Dendritic cell treated with granulocyte-macrophage colony-stimulating factor and Interleukin-4, amounts not matched to agents 40 ng/mL and 50 ng/mL, for 4 days (primary cell): ENCODE data around the gene RTEL1.
A peak's percentile ranks its signal among the peaks of the same experiment; 100 is the strongest.

Source experiments
- H3K27ac Mint-ChIP-seq: one replicate; pipeline ENCODE4 v1.8.0; 2022; ENCODE audit warnings: mild to moderate bottlenecking, mixed read lengths
- H3K27me3 Mint-ChIP-seq: one replicate; pipeline ENCODE4 v1.8.0; 2022; ENCODE audit warnings: mild to moderate bottlenecking, mixed read lengths
- H3K36me3 Mint-ChIP-seq: one replicate; pipeline ENCODE4 v1.8.0; 2022; ENCODE audit warnings: low read depth, mixed read lengths
- H3K4me1 Mint-ChIP-seq: one replicate; pipeline ENCODE4 v1.8.0; 2022; ENCODE audit warnings: low read depth, mixed read lengths
- H3K4me3 Mint-ChIP-seq: one replicate; pipeline ENCODE4 v1.8.0; 2022; ENCODE audit warnings: mild to moderate bottlenecking, moderate library complexity, mixed read lengths
- H3K9me3 Mint-ChIP-seq: one replicate; pipeline ENCODE4 v1.8.0; 2022; ENCODE audit warnings: mixed read lengths
- intact Hi-C: fragments of 100-400 bp; cut with micrococcal nuclease; formaldehyde crosslinking; loops from one replicate; pipeline ENCODE4 v1.15.0; 2022

Gene RTEL1

DNA sequence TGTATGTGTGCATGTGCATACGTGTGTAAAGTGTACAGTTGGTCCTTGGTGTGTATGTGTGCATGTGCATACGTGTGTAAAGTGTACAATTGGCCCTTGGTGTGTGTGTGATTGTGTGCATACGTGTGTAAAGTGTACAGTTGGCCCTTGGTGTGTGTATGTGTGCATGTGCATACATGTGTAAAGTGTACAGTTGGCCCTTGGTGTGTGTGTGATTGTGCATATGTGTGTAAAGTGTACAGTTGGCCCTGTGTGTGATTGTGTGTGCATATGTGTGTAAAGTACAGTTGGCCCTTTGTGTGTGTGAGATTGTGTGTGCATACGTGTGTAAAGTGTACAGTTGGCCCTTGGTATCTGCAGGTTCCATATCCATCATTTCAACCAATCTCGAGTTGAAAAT is 73.3 kb downstream of the RTEL1 start:
- no peaks in the 10 kb centered on the region for H3K9me3 Mint-ChIP-seq
- H3K36me3 Mint-ChIP-seq, result peaks cover 8% of the 10 kb centered on the region
- peaks cover 16% of the 10 kb centered on the region for H3K27me3 Mint-ChIP-seq
- H3K27ac Mint-ChIP-seq, result no peak overlapping the region
- intact Hi-C loops, result no loop called here
- peaks cover 25% of the 10 kb centered on the region for H3K4me1 Mint-ChIP-seq
- no peak overlapping the region for H3K4me3 Mint-ChIP-seq

DNA sequence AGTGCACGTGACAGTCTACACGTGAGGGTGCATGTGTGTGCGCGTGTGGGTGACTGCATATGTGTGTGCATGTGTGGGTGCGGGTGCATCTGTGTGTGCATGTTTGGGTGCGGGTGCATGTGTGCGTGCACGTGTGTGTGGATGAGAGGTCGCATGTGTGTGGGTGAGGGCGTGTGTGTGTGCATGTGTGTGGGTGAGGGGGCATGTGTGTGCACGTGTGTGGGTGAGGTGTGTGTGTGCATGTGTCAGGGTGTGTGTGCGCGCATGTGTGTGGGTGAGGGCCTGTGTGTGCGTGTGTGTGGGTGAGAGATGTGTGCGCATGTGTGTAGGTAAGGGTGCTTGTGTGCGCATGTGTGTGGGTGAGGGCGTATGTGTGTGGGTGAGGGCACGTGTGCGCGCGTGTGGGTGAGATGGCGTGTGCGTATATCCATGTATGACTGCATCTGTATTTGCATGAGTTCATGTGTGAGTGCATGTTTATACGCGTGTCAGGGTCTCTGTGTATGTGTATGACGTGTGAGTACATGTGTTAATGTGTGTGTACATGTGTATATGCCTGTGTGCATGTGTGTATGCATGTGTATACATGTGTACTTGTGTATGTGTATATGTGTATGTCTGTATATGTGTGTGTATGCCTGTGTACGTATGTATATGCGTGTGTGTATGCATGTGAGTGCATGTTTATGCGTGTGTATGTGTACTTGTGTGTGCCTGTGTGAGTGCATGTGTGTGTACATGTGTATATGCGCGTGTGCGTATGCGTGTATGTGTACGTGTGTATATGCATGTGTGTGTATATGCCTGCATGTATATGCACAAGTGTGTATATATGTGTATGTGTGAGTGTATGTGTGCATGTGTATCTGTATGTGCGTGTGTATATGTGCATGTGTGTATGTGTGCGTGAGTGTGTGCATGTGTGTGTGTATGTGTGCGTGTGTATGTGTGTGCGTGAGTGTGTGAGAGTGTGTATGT is 74.3 kb downstream of the RTEL1 start:
- Mint-ChIP-seq H3K36me3 (no peaks in the 10 kb centered on the region), H3K27ac (no peak overlapping the region), H3K4me3 (no peak overlapping the region), H3K27me3 (peaks cover 25% of the 10 kb centered on the region), H3K4me1 (peaks cover 35% of the 10 kb centered on the region), H3K9me3 (no peaks in the 10 kb centered on the region)
- intact Hi-C loops, result no loop called here

DNA sequence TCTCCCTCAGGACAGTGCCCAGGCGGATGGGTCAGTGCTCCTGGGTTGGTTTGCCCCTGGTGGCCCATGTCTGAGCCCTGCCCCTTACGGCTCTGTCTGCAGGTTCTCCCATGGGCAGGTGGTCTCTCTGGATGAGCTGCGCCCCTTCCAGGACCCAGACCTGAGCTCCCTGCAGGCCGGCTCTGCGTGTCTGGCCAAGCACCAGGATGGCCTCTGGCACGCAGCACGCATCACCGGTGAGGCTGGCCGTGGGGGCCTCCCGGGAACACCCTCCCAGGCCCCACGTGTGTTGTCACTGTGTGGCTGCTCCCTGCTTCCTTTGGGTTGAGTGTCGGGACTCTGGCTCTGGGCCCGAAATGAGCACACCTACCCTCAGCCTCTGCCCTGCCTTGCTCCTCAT is 75.0 kb downstream of the RTEL1 start:
- intact Hi-C loops, result no loop called here
- H3K27ac Mint-ChIP-seq, result no peak overlapping the region
- no peaks in the 10 kb centered on the region for H3K36me3 Mint-ChIP-seq
- no peaks in the 10 kb centered on the region for H3K9me3 Mint-ChIP-seq
- no peak overlapping the region for H3K4me3 Mint-ChIP-seq
- H3K4me1 Mint-ChIP-seq, result peaks cover 38% of the 10 kb centered on the region
- H3K27me3 Mint-ChIP-seq, result peaks cover 28% of the 10 kb centered on the region

GRCh38 chr20:63733579-63734081 is 75.5 kb downstream of the RTEL1 start:
- Mint-ChIP-seq H3K9me3 (no peaks in the 10 kb centered on the region), H3K36me3 (no peaks in the 10 kb centered on the region), H3K4me3 (no peak overlapping the region), H3K27ac (no peak overlapping the region), H3K4me1 (peaks cover 38% of the 10 kb centered on the region), H3K27me3 (peaks cover 33% of the 10 kb centered on the region)
- intact Hi-C loops, result no loop called here

DNA sequence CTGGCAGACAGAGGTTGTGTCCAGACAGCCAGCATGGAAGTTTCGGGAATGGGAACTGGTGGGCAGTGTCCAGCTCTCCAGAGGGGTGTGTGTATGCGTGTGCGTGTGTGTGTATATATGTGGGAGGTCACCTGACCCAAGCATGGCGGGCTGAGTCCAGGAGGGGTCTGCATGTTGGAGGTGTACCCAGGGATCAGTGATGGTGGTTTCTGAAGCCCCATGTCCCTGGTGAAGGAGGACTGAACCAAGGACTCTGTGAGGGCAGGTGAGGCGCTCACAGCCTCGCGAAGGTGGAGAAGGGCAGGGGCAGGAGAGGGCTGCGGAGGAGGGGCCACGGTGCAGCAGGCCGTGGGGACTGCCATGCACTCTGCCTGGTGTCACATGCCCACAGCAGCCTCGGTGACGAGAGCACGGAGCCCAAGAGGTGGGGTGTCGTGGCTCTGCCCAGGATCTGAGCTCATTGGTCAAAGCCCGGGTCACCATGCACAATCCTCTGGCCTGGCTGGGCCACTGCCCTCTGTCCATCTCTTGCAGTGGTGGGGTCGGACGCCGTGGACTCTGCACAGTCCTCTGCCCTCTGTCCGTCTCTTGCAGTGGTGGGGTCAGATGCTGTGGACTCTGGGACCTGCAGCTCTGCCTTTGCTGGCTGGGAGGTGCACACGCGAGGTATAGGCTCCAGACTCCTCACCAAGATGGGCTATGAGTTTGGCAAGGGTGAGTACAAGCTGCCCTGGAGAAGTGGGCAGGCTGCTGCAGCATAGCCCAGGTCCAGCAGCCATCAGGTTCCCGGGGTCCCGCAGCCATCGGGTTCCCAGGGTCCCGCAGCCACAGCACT is 76.2 kb downstream of the RTEL1 start:
- Mint-ChIP-seq H3K4me3 (no peak overlapping the region), H3K9me3 (no peaks in the 10 kb centered on the region), H3K36me3 (no peaks in the 10 kb centered on the region), H3K27me3 (peaks cover 35% of the 10 kb centered on the region), H3K4me1 (peaks cover 38% of the 10 kb centered on the region), H3K27ac (no peak overlapping the region)
- intact Hi-C loops, result no loop called here

GRCh38 chr20:63734946-63735858 is 77.1 kb downstream of the RTEL1 start:
- no peaks in the 10 kb centered on the region for H3K36me3 Mint-ChIP-seq
- peak overlapping the region; percentile 11 for H3K27ac Mint-ChIP-seq
- no peak overlapping the region for H3K4me3 Mint-ChIP-seq
- peaks cover 35% of the 10 kb centered on the region for H3K4me1 Mint-ChIP-seq
- intact Hi-C loops, result no loop called here
- no peaks in the 10 kb centered on the region for H3K9me3 Mint-ChIP-seq
- peaks cover 35% of the 10 kb centered on the region for H3K27me3 Mint-ChIP-seq

GRCh38 chr20:63735859-63736718 is 78.0 kb downstream of the RTEL1 start, which contains the start of gene LIME1:
LIME1 (plus strand) TSS chr20:63736664; CDS start chr20:63737550, 886 bp downstream.
- H3K4me1 Mint-ChIP-seq, result peaks cover 40% of the 10 kb centered on the region
- intact Hi-C loops, result no loop called here
- peaks cover 35% of the 10 kb centered on the region for H3K27me3 Mint-ChIP-seq

GRCh38 chr20:63736893-63737694 is 79.0 kb downstream of the RTEL1 start:
- H3K4me3 Mint-ChIP-seq, result no peak overlapping the region
- peaks cover 7% of the 10 kb centered on the region for H3K36me3 Mint-ChIP-seq
- intact Hi-C loops, result no loop called here
- no peak overlapping the region for H3K27ac Mint-ChIP-seq
- peaks cover 35% of the 10 kb centered on the region for H3K27me3 Mint-ChIP-seq
- no peaks in the 10 kb centered on the region for H3K9me3 Mint-ChIP-seq
- peaks cover 48% of the 10 kb centered on the region for H3K4me1 Mint-ChIP-seq

More at GRCh38 chr20:63735859-63736718, 78.0 kb downstream of the RTEL1 start, which contains the start of gene LIME1:
- no peaks in the 10 kb centered on the region for H3K36me3 Mint-ChIP-seq
- H3K4me3 Mint-ChIP-seq, result peak within 1 kb of the TSS; percentile 37
- H3K27ac Mint-ChIP-seq, result peak within 1 kb of the TSS; percentile 11
- H3K9me3 Mint-ChIP-seq, result no peaks in the 10 kb centered on the region

DNA sequence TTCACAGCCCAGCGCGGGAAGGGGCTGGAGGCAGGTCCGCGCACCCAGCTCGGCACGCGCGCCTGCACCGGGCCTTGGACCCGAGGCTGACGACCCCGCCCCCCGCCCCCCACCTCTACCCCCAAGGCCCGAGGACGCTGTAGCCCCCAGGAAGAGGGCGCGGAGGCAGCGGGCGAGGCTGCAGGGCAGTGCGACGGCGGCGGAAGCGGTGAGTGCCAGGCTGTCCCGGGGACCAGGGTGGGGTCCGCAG is 79.5 kb downstream of the RTEL1 start:
- intact Hi-C loops, result no loop called here
- H3K4me1 Mint-ChIP-seq, result peaks cover 48% of the 10 kb centered on the region
- H3K27ac Mint-ChIP-seq, result no peak overlapping the region
- H3K27me3 Mint-ChIP-seq, result peaks cover 35% of the 10 kb centered on the region
- H3K9me3 Mint-ChIP-seq, result no peaks in the 10 kb centered on the region
- peaks cover 13% of the 10 kb centered on the region for H3K36me3 Mint-ChIP-seq
- H3K4me3 Mint-ChIP-seq, result no peak overlapping the region

- Mint-ChIP-seq H3K9me3 (no peaks in the 10 kb centered on the region), H3K27ac (no peak overlapping the region), H3K4me3 (peak overlapping the region; percentile 50), H3K27me3 (peaks cover 35% of the 10 kb centered on the region), H3K4me1 (peaks cover 48% of the 10 kb centered on the region), H3K36me3 (peaks cover 18% of the 10 kb centered on the region)
- intact Hi-C loops, result no loop called here
Observed at GRCh38 chr20:63737945-63738686, 80.0 kb downstream of the RTEL1 start.

DNA sequence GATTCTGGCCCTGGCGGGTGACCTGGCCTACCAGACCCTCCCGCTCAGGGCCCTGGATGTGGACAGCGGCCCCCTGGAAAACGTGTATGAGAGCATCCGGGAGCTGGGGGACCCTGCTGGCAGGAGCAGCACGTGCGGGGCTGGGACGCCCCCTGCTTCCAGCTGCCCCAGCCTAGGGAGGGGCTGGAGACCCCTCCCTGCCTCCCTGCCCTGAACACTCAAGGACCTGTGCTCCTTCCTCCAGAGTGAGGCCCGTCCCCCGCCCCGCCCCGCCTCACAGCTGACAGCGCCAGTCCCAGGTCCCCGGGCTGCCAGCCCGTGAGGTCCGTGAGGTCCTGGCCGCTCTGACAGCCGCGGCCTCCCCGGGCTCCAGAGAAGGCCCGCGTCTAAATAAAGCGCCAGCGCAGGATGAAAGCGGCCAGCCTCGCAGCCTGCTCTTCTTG is 80.6 kb downstream of the RTEL1 start:
- Mint-ChIP-seq H3K4me1 (peaks cover 48% of the 10 kb centered on the region), H3K4me3 (peak overlapping the region; percentile 50), H3K27ac (no peak overlapping the region), H3K27me3 (peaks cover 35% of the 10 kb centered on the region), H3K36me3 (peaks cover 24% of the 10 kb centered on the region), H3K9me3 (no peaks in the 10 kb centered on the region)
- intact Hi-C loops, result no loop called here
